H1 (cell line): Measurements from ENCODE around the gene ADAMTS4. TPM values are rescaled to one million over a fixed set of nuclear protein-coding genes. Genes with fewer than 3 reads are reported as not detected.

Source experiments
- CTCF ChIA-PET: fragments of 300-600 bp; sonication (Branson Sonifier 250); formaldehyde crosslinking; loops from one replicate; lab custom pipeline; 2021; ENCODE audit not compliant: partially characterized antibody; lab: Charles Lee
- POLR2A ChIA-PET: fragments of 300-600 bp; sonication (Branson Sonifier 250); formaldehyde crosslinking; loops from one replicate; lab custom pipeline; 2021; ENCODE audit warnings: inconsistent platforms; ENCODE audit not compliant: partially characterized antibody; lab: Charles Lee
- DNase-seq, 2 experiments: peaks; one replicate each; pipeline versions ENCODE4 v3.0.0 to v3.0.0-alpha.2; 2010 to 2022; ENCODE audit warnings: low spot score in 2 of 2, low read depth in 1 of 2, mixed read lengths in 1 of 2
- FAIRE-seq: peaks from 2 replicates; lab custom pipeline; 2011; peaks lifted over from hg19 to GRCh38; lab: Jason Lieb, UNC
- H2AFZ ChIP-seq: 2 replicates; pipeline ENCODE4 v1.8.1; 2012; ENCODE audit warnings: low read length, inconsistent platforms
- H2AK5ac ChIP-seq: 2 replicates; pipeline ENCODE4 v1.6.1; 2013; ENCODE audit warnings: low read depth, low read length
- H2BK120ac ChIP-seq: replicated peaks from 2 replicates; pipeline ENCODE3; 2013; ENCODE audit warnings: low read depth, low read length, inconsistent platforms
- H2BK12ac ChIP-seq: 2 replicates; pipeline ENCODE4 v1.6.1; 2013; ENCODE audit warnings: low read depth, low read length
- H2BK15ac ChIP-seq: 2 replicates; pipeline ENCODE4 v1.6.1; 2013; ENCODE audit warnings: low read length
- H2BK20ac ChIP-seq: 2 replicates; pipeline ENCODE4 v1.6.1; 2013; ENCODE audit warnings: low read length
- H2BK5ac ChIP-seq: 2 replicates; pipeline ENCODE4 v1.6.1; 2013; ENCODE audit warnings: low read depth, low read length
- H3K14ac ChIP-seq: 2 replicates; pipeline ENCODE4 v1.6.1; 2013; ENCODE audit warnings: inconsistent platforms; ENCODE audit not compliant: insufficient read length
- H3K18ac ChIP-seq: 2 replicates; pipeline ENCODE4 v1.6.1; 2013; ENCODE audit warnings: low read length; ENCODE audit errors: extremely low read depth
- H3K23ac ChIP-seq: 2 replicates; pipeline ENCODE4 v1.6.1; 2013; ENCODE audit warnings: inconsistent platforms; ENCODE audit not compliant: insufficient read length
- H3K23me2 ChIP-seq: 2 replicates; pipeline ENCODE4 v1.6.1; 2013; ENCODE audit warnings: low read depth, low read length
- H3K27ac ChIP-seq: 2 replicates; pipeline ENCODE4 v1.6.1; 2011; ENCODE audit warnings: low read depth, low read length, inconsistent platforms
- H3K27me3 ChIP-seq, 4 experiments: replicated peaks in 1 of 4; 1 replicate in 1 of 4; 2 replicates in 3 of 4; pipeline versions ENCODE4 v1.6.1 to v1.8.1; 2011 to 2013; ENCODE audit warnings: low read length in 3 of 4, mild to moderate bottlenecking in 3 of 4, inconsistent platforms in 2 of 4, mixed read lengths in 2 of 4, moderate library complexity in 1 of 4; ENCODE audit not compliant: control insufficient read depth in 3 of 4, insufficient read depth in 3 of 4; ENCODE audit errors: extremely low read depth in 1 of 4
- H3K36me3 ChIP-seq, 4 experiments: 2 replicates each; pipeline versions ENCODE4 v1.6.1 to v1.8.1; 2011 to 2013; ENCODE audit warnings: mild to moderate bottlenecking in 4 of 4, low read length in 3 of 4, moderate library complexity in 2 of 4, control low read depth in 1 of 4, inconsistent platforms in 1 of 4; ENCODE audit not compliant: insufficient read depth in 4 of 4, control insufficient read depth in 2 of 4
- H3K4ac ChIP-seq: replicated peaks from 2 replicates; pipeline ENCODE3; 2013; ENCODE audit warnings: low read length, low read depth, mixed read lengths, inconsistent platforms; ENCODE audit not compliant: insufficient read length
- H3K4me1 ChIP-seq, 4 experiments: replicated peaks in 1 of 4; 1 replicate in 1 of 4; 2 replicates in 3 of 4; pipeline versions ENCODE4 v1.6.1 to v1.8.1; 2011 to 2013; ENCODE audit warnings: low read length in 3 of 4, inconsistent platforms in 2 of 4, mixed read lengths in 1 of 4; ENCODE audit not compliant: insufficient read depth in 4 of 4, control insufficient read depth in 3 of 4
- H3K4me2 ChIP-seq, 2 experiments: 2 replicates each; pipeline versions ENCODE4 v1.6.1 to v1.8.1; 2011 to 2013; ENCODE audit warnings: low read depth in 2 of 2, low read length in 2 of 2, control low read depth in 1 of 2, inconsistent platforms in 1 of 2, mild to moderate bottlenecking in 1 of 2; ENCODE audit not compliant: insufficient read depth in 1 of 2
- H3K4me3 ChIP-seq, 4 experiments: fragments of 200-600, 300-600 bp in 1 of 4; sonication (generic), shearing (Covaris generic), sonication (Bioruptor Twin) in 1 of 4; 2 replicates each; pipeline versions ENCODE4 v1.5.1 to v1.8.1; 2011 to 2016; ENCODE audit warnings: low read length in 4 of 4, low read depth in 3 of 4, control low read depth in 2 of 4, inconsistent platforms in 2 of 4, mild to moderate bottlenecking in 2 of 4, mixed read lengths in 1 of 4, moderate library complexity in 1 of 4; ENCODE audit not compliant: insufficient read depth in 2 of 4; ENCODE audit errors: extremely low read depth in 1 of 4
- H3K56ac ChIP-seq: replicated peaks from 2 replicates; pipeline ENCODE3; 2013; ENCODE audit warnings: low read depth, mild to moderate bottlenecking, mixed read lengths, low read length, inconsistent platforms; ENCODE audit not compliant: insufficient read length
- H3K79me1 ChIP-seq: 2 replicates; pipeline ENCODE4 v1.6.1; 2013; ENCODE audit warnings: low read depth, low read length, control low read depth
- H3K79me2 ChIP-seq, 2 experiments: 2 replicates each; pipeline versions ENCODE4 v1.6.1 to v1.8.1; 2012 to 2013; ENCODE audit warnings: low read length in 2 of 2, mild to moderate bottlenecking in 2 of 2, inconsistent platforms in 1 of 2; ENCODE audit not compliant: insufficient read depth in 2 of 2, control insufficient read depth in 1 of 2
- H3K9ac ChIP-seq, 4 experiments: replicated peaks in 1 of 4; 1 replicate in 1 of 4; 2 replicates in 3 of 4; pipeline versions ENCODE4 v1.6.1 to v1.8.1; 2011 to 2013; ENCODE audit warnings: low read depth in 3 of 4, low read length in 3 of 4, control low read depth in 2 of 4, mild to moderate bottlenecking in 2 of 4, moderate library complexity in 2 of 4, inconsistent platforms in 1 of 4; ENCODE audit errors: extremely low read depth in 1 of 4
- H3K9me3 ChIP-seq, 2 experiments: 2 replicates each; pipeline versions ENCODE4 v1.6.1 to v1.8.1; 2012 to 2013; ENCODE audit warnings: mild to moderate bottlenecking in 2 of 2, moderate library complexity in 2 of 2, control low read depth in 1 of 2, inconsistent platforms in 1 of 2, low read depth in 1 of 2, low read length in 1 of 2, mixed read lengths in 1 of 2; ENCODE audit not compliant: insufficient read depth in 2 of 2
- H4K20me1 ChIP-seq, 2 experiments: replicated peaks in 1 of 2; 2 replicates each; pipeline versions ENCODE3 to v1.8.1; 2011 to 2013; ENCODE audit warnings: inconsistent platforms in 2 of 2, low read length in 2 of 2, mild to moderate bottlenecking in 1 of 2; ENCODE audit not compliant: insufficient read depth in 2 of 2, control insufficient read depth in 1 of 2
- H4K5ac ChIP-seq: 2 replicates; pipeline ENCODE4 v1.6.1; 2013; ENCODE audit warnings: low read length, low read depth, mixed read lengths, inconsistent platforms; ENCODE audit not compliant: insufficient read length
- H4K8ac ChIP-seq: 2 replicates; pipeline ENCODE4 v1.8.0; 2013; ENCODE audit warnings: mild to moderate bottlenecking, moderate library complexity, low read length, inconsistent platforms; ENCODE audit not compliant: insufficient read depth; ENCODE audit errors: extremely low read depth
- H4K91ac ChIP-seq: replicated peaks from 2 replicates; pipeline ENCODE3; 2013; ENCODE audit warnings: low read length, mixed read lengths, inconsistent platforms; ENCODE audit not compliant: insufficient read length
- ASH2L ChIP-seq: fragments of 200-600, 300-600 bp; sonication (generic); IDR thresholded peaks from one replicate; pipeline ENCODE4 v1.7.1; 2017; ENCODE audit warnings: low read length
- BCL11A ChIP-seq, 2 experiments: IDR thresholded peaks; one replicate each; pipeline ENCODE4 v1.6.1; 2011; ENCODE audit warnings: low read depth in 2 of 2, low read length in 2 of 2, mild to moderate bottlenecking in 2 of 2
- CHD1 ChIP-seq: IDR thresholded peaks from 2 replicates; pipeline ENCODE4 v1.6.1; 2012; ENCODE audit warnings: low read depth, low read length, improper control_type of control experiment
- CTBP2 ChIP-seq: IDR thresholded peaks from 2 replicates; pipeline ENCODE4 v1.7.0; 2011; ENCODE audit warnings: borderline replicate concordance, mild to moderate bottlenecking, moderate library complexity, mixed read lengths, low read length; ENCODE audit not compliant: insufficient read depth, insufficient read length
- GABPA ChIP-seq: IDR thresholded peaks from 2 replicates; pipeline ENCODE4 v1.6.1; 2011; ENCODE audit warnings: mild to moderate bottlenecking, low read length, moderate library complexity, borderline replicate concordance; ENCODE audit not compliant: insufficient read depth
- MAFK ChIP-seq: IDR thresholded peaks from 2 replicates; pipeline ENCODE4 v1.6.1; 2012; ENCODE audit warnings: low read depth, mild to moderate bottlenecking, improper control_type of control experiment, low read length
- MAX ChIP-seq: IDR thresholded peaks from 2 replicates; pipeline ENCODE4 v1.6.1; 2012; ENCODE audit warnings: inconsistent platforms
- NRF1 ChIP-seq: IDR thresholded peaks from 2 replicates; pipeline ENCODE4 v1.6.1; 2011; ENCODE audit warnings: mild to moderate bottlenecking, low read depth, low read length, improper control_type of control experiment
- POLR2A ChIP-seq, 2 experiments: IDR thresholded peaks; 1 replicate in 1 of 2; 2 replicates in 1 of 2; pipeline ENCODE4 v1.6.1; 2011; ENCODE audit warnings: low read depth in 2 of 2, low read length in 2 of 2, mild to moderate bottlenecking in 2 of 2; ENCODE audit errors: control extremely low read depth in 1 of 2
- POLR2AphosphoS5 ChIP-seq: IDR thresholded peaks from 2 replicates; pipeline ENCODE4 v1.6.1; 2011; ENCODE audit warnings: low read depth, low read length
- RXRA ChIP-seq: IDR thresholded peaks from 2 replicates; pipeline ENCODE4 v1.6.1; 2011; ENCODE audit warnings: low read depth, mild to moderate bottlenecking, low read length, moderate library complexity; ENCODE audit not compliant: insufficient read depth
- SIN3A ChIP-seq, 2 experiments: IDR thresholded peaks in 1 of 2; conservative IDR thresholded peaks in 1 of 2; 2 replicates each; pipeline ENCODE4 v1.6.1; 2011 to 2012; ENCODE audit warnings: low read length in 2 of 2, improper control_type of control experiment in 1 of 2, low read depth in 1 of 2, mild to moderate bottlenecking in 1 of 2
- SP2 ChIP-seq: IDR thresholded peaks from 2 replicates; pipeline ENCODE4 v1.6.1; 2012; ENCODE audit warnings: mild to moderate bottlenecking, low read length, inconsistent platforms
- TAF1 ChIP-seq: IDR thresholded peaks from 2 replicates; pipeline ENCODE4 v1.6.1; 2011; ENCODE audit warnings: mild to moderate bottlenecking, low read depth, low read length
- ZNF274 ChIP-seq: IDR thresholded peaks from 2 replicates; pipeline ENCODE4 v1.7.0; 2012; ENCODE audit warnings: low read length, borderline replicate concordance; ENCODE audit errors: extremely low read depth
- WGBS, 2 experiments: shearing (Covaris generic) in 1 of 2; methylation state at CpG; one replicate each; pipeline versions ENCODE4 v1.1.6 to v1.1.7; 2013 to 2015; ENCODE audit warnings: low lambda C conversion rate in 2 of 2, mixed read lengths in 2 of 2, inconsistent platforms in 1 of 2, low coverage in 1 of 2, missing lambda C conversion rate in 1 of 2; ENCODE audit not compliant: insufficient replicate concordance in 2 of 2, insufficient coverage in 1 of 2, insufficient read length in 1 of 2; ENCODE audit errors: extremely low coverage in 1 of 2, missing lambda C conversion rate in 1 of 2; 5-methylcytosine and 5-hydroxymethylcytosine counted together
- polyA plus RNA-seq, 7 experiments: library from polyadenylated mRNA; depleted of rRNA in 3 of 7; stranded (reverse) in 5 of 7; unstranded in 2 of 7; fragments of >200 nt in 5 of 7; fragments of 200-250 nt in 2 of 7; gene quantifications; 1 replicate in 5 of 7; 2 replicates in 1 of 7; 4 replicates in 1 of 7; pipeline versions ENCODE4 v1.2.1 to v1.2.3, GENCODE V29; 2011 to 2013; ENCODE audit warnings: missing spikeins in 2 of 7, mixed read lengths in 2 of 7
- total RNA-seq: library from RNA; stranded (reverse); fragmentation: NEBNext Ultra II Directional; extraction: Animal tissue kit (Norgen Biotek cat#: 25700); gene quantifications from 2 replicates; pipeline ENCODE4 v1.2.1, GENCODE V29; 2021

The ADAMTS4 gene
- total and polyA plus RNA-seq, 2 of the 8 experiments (the other 6 are each of a cell fraction or from before 2014, with no cell fraction given): 4.6 to 7.2 TPM

- Histone ChIP-seq H2BK5ac (no peak overlapping the region), H3K79me2 (no peaks in the 10 kb centered on the region; a peak in 1 of 4 replicates), H2BK15ac (no peak overlapping the region), H2BK120ac (no peak overlapping the region), H3K9me3 (no peaks in the 10 kb centered on the region), H3K9ac (no peak overlapping the region), H3K4me3 (no peak overlapping the region), H3K27ac (no peak overlapping the region), H3K23me2 (peaks cover 17% of the 10 kb centered on the region), H4K91ac (no peak overlapping the region), H3K4me1 (peaks cover 0 to 22% (median 9%) of the 10 kb centered on the region in 4 experiments; a peak in 5 of 7 replicates), H3K4ac (no peak overlapping the region), H4K5ac (no peak overlapping the region), H3K18ac (no peak overlapping the region), H4K8ac (no peak overlapping the region), H3K4me2 (no peak overlapping the region), H2BK20ac (no peak overlapping the region), H3K36me3 (peaks cover 0 to 7% (median 5%) of the 10 kb centered on the region in 4 experiments; a peak in 4 of 8 replicates), H3K79me1 (no peaks in the 10 kb centered on the region; the same call in 1 of the 2 replicates), H4K20me1 (no peaks in the 10 kb centered on the region), H2AK5ac (no peak overlapping the region), H2AFZ (no peak overlapping the region), H3K27me3 (no peaks in the 10 kb centered on the region), H3K14ac (no peak overlapping the region), H3K23ac (no peak overlapping the region), H3K56ac (no peak overlapping the region), H2BK12ac (no peak overlapping the region)
- CTCF ChIA-PET: interaction anchor here (0.6 to 5.2 kb wide), 5 partner anchors 8 to 66 kb away, joined by 3 to 32 read pairs (median 3); partner anchors contain the start of gene UFC1
- no peak for FAIRE-seq
- POLR2A ChIA-PET: interaction anchor here (0.7 to 2.2 kb wide), 4 partner anchors 9 to 39 kb away, joined by 3 to 8 read pairs (median 4); partner anchors contain the start of genes DEDD, NDUFS2 and UFC1
- DNase-seq: no peak
- WGBS, 2 experiments: 95% methylated on average over 10 of the region's 10 CpGs; no CpG with 5 or more reads in 1 of the 2 experiments
- no peak for TF ChIP-seq NRF1
- no peak for TF ChIP-seq RXRA
- no peak for TF ChIP-seq CTBP2
- no peak for TF ChIP-seq BCL11A (IDR thresholded peaks at IDR 0.05; ENCODE audit: low read depth in 2 of 2, low read length in 2 of 2)
- TF ChIP-seq SP2: no peak
- no peak for TF ChIP-seq ZNF274
- TF ChIP-seq MAFK: no peak
- no peak for TF ChIP-seq GABPA
- TF ChIP-seq ASH2L: no peak
- no peak for TF ChIP-seq MAX
- TF ChIP-seq SIN3A (conservative IDR thresholded peaks at IDR 0.05 in 1 of 2, IDR thresholded peaks at IDR 0.05 in 1 of 2; ENCODE audit: low read depth in 1 of 2, low read length in 2 of 2): no peak
- no peak for TF ChIP-seq TAF1
- TF ChIP-seq CHD1: no peak
- TF ChIP-seq POLR2A (IDR thresholded peaks at IDR 0.05; ENCODE audit: control extremely low read depth in 1 of 2, low read depth in 2 of 2, low read length in 2 of 2): no peak
- TF ChIP-seq POLR2AphosphoS5: no peak
Observed at GRCh38 chr1:161162806-161163205, 36.0 kb downstream of the ADAMTS4 start.
